ENCODE data around the gene EMX2.
"Not testable (repeated sequence)": the region's sequence is repeated elsewhere in the genome, so short reads cannot be mapped to it uniquely, and the experiment has no call there.

EMX2 gene

DNA sequence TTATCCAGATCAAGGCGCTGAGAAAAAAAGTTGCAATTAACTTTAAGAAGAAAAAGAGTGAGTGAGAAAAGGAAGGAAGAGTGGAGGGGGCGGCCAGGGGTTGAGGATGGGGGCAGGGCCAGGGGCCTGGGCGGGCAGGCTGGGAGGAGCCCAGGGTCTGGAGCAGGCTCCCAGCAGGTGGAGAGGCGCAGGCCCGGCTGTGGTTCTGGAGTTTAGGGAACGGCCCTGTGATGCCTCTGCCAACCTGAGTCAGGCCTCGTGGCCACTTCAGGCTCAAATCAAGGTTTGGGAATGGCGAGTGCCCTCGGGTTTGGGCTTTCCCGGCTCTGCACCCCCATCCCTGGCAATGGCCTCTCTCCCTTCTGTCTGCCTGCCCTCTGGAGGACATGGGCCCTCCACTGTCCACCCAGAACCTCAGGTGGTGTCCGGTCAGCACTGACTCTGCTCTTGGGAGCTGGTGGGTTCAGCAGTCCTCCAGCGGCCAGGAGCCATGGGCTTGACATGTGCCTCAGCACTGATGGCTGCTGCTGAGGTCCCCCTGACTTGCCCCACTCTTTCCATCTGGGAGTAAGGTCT, 41.0 kb upstream of the EMX2 start:
- H3K4me3 ChIP-seq (replicated peaks; ENCODE audit: low read depth, low read length), result no peak overlapping the region
- TF ChIP-seq, protein P1, sequence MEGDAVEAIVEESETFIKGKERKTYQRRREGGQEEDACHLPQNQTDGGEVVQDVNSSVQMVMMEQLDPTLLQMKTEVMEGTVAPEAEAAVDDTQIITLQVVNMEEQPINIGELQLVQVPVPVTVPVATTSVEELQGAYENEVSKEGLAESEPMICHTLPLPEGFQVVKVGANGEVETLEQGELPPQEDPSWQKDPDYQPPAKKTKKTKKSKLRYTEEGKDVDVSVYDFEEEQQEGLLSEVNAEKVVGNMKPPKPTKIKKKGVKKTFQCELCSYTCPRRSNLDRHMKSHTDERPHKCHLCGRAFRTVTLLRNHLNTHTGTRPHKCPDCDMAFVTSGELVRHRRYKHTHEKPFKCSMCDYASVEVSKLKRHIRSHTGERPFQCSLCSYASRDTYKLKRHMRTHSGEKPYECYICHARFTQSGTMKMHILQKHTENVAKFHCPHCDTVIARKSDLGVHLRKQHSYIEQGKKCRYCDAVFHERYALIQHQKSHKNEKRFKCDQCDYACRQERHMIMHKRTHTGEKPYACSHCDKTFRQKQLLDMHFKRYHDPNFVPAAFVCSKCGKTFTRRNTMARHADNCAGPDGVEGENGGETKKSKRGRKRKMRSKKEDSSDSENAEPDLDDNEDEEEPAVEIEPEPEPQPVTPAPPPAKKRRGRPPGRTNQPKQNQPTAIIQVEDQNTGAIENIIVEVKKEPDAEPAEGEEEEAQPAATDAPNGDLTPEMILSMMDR (IDR thresholded peaks at IDR 0.05; ENCODE audit: low read length, missing control alignments), result no peak
- no peak for DNase-seq (ENCODE audit: low read depth)

DNA sequence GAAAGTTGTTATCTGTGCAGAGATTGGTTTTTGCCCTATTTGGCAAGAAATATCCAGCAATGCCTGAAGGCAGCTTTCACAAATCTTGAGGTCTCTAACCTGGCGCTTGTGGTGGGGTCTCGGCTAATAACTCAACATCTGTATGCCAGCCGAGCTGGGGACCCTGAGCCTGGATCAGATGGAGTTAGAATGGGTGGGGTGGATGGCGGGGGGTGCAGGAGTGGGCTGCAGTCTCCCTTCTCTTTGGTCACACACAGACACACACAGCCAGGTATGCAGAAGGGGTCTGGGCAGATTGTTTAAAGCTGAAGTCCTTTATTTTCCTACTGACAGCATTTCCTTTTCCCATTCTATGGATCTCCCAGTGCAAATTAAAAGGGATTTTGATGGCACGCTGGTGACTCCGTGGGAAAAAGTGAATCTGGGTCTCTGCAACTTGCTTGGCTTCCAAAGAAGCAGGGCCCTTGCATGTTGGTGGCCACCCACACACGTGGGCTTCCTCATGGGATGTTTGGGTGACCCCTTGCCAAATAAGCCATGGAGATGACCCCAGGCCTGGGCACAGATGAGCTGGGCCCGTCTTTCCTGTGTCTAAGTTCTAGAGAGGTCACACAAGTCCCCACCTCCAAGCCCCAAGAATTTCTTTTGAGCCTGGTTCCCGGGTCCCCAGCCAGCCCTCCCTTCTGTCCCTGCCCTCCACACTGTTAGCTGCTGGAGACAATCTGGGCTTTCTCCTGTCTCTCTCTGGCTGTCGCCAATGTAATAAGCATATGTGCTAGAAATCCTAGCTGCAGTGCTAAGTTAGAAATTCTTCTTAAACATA, 39.9 kb upstream of the EMX2 start:
- TF ChIP-seq, protein P1 (IDR thresholded peaks at IDR 0.05; ENCODE audit: low read length, missing control alignments), result no peak
- H3K4me3 ChIP-seq (replicated peaks; ENCODE audit: low read depth, low read length), result no peak overlapping the region
- DNase-seq (ENCODE audit: low read depth), result no peak

DNA sequence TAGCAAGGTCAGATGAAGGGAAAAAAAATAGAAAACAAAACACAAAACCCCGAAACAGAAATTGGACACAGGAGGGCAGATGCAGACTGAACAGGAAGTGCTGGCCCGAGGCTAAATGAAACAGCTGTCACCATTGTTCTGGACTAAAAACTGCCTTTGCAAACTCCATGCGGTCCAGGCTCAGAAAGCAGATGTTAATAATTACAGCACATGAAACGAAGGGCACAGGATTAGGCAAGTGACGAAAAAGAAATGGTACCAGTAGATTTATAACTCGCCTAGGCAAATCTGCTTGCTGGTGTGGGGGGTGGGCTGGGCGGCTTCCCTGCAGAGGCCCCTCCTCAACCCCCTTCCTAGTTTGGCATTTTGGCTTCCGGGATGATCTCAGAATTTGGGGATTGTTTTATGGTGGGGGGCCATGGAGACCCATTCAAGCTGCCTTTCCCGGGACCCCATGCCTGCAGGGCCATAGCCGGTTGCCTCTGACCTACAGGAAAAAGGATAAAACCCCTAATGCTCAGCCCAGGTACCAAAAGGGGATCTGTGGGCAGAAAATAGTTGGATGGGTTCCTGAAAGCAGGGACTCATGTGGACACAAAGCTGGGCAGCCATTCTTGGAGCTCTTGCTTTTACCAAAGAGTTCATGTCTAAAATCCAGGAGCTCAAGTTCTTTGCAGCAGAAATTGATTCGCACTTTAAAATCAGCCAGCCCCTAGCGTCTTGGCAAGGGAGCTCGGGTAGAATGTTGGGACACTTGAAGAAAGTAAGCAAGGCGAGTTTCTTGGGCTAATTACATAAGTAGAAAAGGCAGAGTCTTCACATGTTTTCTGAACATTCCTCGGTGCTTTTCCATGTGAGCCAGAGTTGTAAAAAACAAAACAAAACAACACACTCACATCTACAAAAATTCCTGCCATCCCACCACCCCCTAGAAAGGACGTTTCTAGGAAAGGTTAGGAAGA, 39.0 kb upstream of the EMX2 start:
- TF ChIP-seq, protein P1 (IDR thresholded peaks at IDR 0.05; ENCODE audit: low read length, missing control alignments), result no peak
- H3K4me3 ChIP-seq (replicated peaks; ENCODE audit: low read depth, low read length), result no peak overlapping the region
- DNase-seq (ENCODE audit: low read depth), result peak; percentile 21

DNA sequence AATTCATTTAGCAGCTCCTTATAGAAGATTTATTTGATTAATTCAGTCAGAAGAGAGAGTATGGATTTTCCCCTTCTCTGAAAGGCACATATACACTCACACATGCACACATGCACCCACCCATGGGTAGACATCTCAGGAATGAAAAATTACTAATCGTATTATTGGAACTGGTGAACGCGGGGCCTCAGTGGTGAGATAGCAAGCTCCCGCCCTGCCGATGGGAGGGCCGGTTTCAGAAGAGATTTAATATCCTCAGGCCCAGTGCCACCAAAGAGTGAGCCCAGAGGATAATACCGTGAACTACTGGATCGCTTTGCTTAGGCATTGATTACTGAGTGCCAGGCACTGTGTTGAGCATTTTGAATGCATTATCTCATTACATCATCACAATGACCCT, 38.0 kb upstream of the EMX2 start:
- no peak for DNase-seq (ENCODE audit: low read depth)
- H3K4me3 ChIP-seq (replicated peaks; ENCODE audit: low read depth, low read length), result no peak overlapping the region
- TF ChIP-seq, protein P1 (IDR thresholded peaks at IDR 0.05; ENCODE audit: low read length, missing control alignments), result no peak

DNA sequence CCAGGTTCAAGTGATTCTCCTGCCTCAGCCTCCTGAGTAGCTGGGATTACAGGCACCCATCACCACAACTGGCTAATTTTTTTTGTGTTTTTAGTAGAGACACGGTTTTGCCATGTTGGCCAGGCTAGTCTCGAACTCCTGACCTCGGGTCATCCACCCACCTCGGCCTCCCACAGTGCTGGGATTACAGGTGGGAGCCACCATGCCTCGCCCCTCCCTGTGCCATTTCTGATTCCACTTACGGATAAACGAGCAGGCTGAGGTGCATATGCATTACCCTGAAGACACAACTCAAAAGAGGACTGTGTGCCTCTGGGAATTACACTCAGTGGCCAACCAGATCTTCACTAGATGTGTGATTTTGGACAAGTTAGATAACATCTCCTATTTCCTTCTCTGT, 35.5 kb upstream of the EMX2 start:
- not testable (repeated sequence) for H3K4me3 ChIP-seq (replicated peaks; ENCODE audit: low read depth, low read length); DNase-seq (ENCODE audit: low read depth)

DNA sequence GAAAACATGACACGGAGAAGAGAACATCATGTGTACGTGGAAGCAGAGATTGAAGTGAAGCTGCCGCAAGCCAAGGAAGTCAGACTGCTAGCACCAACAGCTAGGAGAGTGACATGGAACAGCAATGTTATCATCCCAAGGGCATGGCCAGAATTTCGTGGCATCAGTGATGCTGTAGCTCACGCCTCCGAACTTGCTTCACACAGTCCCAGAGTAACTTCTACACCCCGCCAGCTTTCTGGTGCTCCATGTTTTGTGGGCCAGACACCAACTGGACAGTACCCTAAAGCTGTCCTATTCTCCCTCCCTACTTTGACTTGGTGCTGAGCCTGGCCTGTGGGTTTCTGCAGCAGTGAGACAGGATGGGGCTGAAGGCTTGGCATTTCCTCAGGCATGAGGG, 33.0 kb upstream of the EMX2 start:
- TF ChIP-seq, protein P1 (IDR thresholded peaks at IDR 0.05; ENCODE audit: low read length, missing control alignments), result no peak
- H3K4me3 ChIP-seq (replicated peaks; ENCODE audit: low read depth, low read length), result no peak overlapping the region
- no peak for DNase-seq (ENCODE audit: low read depth)

All from fibroblast of pulmonary artery (primary cell).